IPS-18a (cell line): ENCODE measurements around the gene SRRM2.

ENCODE experiments used
- H3K27ac ChIP-seq: one replicate; pipeline ENCODE4 v1.5.1; 2013; ENCODE audit warnings: low read length
- H3K27me3 ChIP-seq: one replicate; pipeline ENCODE4 v1.6.1; 2013; ENCODE audit warnings: mild to moderate bottlenecking, low read length; ENCODE audit not compliant: control insufficient read depth, insufficient read depth
- H3K36me3 ChIP-seq: one replicate; pipeline ENCODE4 v1.6.1; 2013; ENCODE audit warnings: low read depth, low read length; ENCODE audit not compliant: control insufficient read depth
- H3K4me1 ChIP-seq: one replicate; pipeline ENCODE4 v1.6.1; 2013; ENCODE audit warnings: low read depth, low read length; ENCODE audit not compliant: control insufficient read depth
- H3K4me3 ChIP-seq: one replicate; pipeline ENCODE4 v1.5.1; 2013; ENCODE audit warnings: low read length
- H3K9ac ChIP-seq: one replicate; pipeline ENCODE4 v1.6.1; 2013; ENCODE audit warnings: mild to moderate bottlenecking, low read length, moderate library complexity
- H3K9me3 ChIP-seq: one replicate; pipeline ENCODE4 v1.6.1; 2013; ENCODE audit warnings: low read depth, low read length; ENCODE audit not compliant: control insufficient read depth

Gene SRRM2

DNA sequence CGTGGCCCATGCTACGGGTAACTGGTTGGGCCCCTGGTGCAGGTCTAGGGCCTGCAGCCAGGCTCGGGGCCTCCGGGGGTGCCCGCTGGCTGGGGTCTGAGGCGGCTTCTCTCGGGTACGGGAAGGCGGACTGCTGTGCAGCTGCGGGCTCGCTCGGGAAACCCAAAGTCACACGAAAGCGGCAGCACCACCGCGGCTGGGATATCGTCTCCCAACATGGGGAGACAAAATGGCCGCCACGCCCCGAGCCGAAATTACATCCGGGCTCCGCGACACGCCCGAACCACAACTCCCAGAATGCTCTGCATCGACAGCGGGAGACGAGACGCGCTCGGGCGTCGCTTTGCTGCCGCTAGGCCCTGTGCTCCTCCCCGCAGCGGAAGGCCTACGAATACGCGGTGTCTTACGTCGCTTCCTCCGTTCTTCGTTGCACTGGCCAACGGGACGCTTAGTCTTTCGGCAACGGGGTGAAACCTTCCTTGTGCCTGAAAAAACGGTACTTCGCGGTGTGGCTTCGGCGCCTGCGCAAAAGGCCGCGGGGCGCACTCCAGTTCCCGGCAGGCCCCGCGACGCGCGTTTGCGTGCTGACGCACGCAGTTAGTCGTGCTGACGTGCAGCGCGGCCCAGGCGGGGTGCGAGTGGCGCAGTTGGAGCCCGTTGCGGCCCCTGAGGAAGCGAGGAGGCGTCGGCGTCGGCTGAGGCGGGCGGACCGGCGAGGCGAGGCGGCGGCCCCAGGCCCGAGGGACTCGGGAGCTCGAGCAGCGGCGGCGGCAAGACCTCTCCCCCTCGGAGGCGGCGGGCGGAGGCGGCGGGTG lies at the start of gene SRRM2:
TSS of gene SRRM2 (plus strand) at position 604 of the 815 bp plus-strand sequence. CDS start 3,727 bp downstream, outside the sequence.
- peaks cover 18% of the 10 kb centered on the region for H3K36me3 ChIP-seq
- peaks cover 12% of the 10 kb centered on the region for H3K4me1 ChIP-seq
- H3K9me3 ChIP-seq, result no peaks in the 10 kb centered on the region
- H3K27ac ChIP-seq, result peak within 1 kb of the TSS; percentile 100
- peak within 1 kb of the TSS; percentile 93 for H3K9ac ChIP-seq
- H3K4me3 ChIP-seq, result peak within 1 kb of the TSS; percentile 88
- H3K27me3 ChIP-seq, result no peaks in the 10 kb centered on the region

DNA sequence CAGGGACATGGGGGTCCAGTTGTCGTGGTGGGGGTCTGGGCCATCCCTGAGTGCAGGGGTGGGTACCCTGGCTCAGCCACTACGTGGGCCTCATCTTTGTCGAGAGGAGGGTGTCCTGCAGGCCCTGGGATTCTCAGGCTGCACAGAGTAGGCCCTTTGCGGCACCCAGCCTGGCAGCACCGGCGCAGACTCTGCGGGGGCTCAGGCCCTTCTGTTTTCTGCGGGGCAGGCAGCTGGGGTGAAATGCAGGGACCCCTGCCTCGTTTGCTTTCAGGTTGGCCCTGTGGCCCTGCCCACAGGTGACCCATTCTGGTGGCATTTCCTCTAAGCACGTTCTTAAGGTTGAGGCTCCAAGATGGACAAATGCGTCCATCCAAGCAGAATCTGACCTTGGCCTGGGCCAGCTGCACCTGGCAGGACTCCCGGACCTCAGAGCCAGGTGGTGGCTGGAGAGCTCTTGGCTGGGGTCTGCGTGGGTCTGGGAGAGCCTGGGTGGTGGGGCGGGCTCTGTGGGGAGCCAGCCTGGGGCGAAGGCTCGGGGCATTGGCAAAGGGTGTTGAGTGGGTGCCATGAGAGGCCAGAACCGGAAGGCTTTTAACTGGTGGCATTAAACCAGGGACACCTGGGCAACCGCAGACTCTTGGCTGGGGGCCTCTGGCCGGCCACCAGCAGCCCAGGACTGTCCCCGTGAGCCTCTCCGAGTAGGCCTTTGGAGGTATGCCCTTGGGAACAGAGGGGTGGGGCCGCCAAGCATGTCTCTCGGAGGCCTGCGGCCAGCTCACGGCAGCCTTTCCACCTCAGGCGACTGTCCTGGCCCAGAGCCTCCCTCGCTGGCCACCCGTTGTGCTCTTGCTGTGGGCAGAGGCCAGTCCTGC lies 49.3 kb upstream of the SRRM2 start:
- Histone ChIP-seq H3K27me3 (no peaks in the 10 kb centered on the region), H3K9ac (no peak overlapping the region), H3K9me3 (no peaks in the 10 kb centered on the region), H3K27ac (no peak overlapping the region), H3K4me1 (no peaks in the 10 kb centered on the region), H3K36me3 (peaks cover 20% of the 10 kb centered on the region), H3K4me3 (no peak overlapping the region)

DNA sequence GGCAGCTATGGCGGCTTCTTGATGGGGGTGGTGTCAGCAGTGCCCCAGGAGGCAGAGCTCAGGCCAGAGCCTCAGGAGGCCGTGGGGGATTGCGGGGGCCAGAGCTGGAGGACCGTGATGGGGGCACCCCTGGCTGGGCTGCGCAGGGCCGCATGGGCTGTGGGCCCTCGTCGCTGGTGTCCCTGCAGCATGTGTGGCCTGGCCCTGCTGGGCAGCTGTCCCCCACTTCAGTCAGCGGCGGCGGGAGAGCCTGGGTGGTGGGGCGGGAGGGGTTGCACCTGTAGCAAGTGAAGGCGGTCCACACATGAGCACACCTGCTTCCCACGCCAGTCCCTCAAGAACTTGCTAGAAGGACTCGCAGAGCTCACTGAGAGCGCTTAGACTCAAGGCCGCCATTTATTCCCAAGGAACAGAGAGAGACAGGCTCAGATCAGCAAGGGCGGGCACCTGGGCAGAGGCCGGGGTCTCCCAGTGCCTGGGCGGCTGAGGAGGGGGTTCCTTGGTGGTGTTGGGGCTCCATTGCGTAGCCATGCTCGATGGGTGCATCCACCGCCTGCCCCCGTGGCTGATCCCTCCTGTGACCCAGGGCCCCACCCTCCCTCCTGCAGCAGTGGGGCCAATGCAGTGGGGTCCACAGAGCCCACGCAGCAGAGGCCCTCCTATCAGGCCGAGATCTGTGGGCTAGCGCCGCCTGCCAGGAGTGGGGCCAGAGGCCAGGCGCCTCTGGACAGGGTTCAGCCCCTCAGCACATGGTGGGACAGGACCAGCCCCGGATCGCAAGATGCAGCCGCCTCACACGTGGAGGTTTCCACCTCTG lies 48.1 kb upstream of the SRRM2 start:
- Histone ChIP-seq H3K27ac (no peak overlapping the region), H3K4me1 (no peaks in the 10 kb centered on the region), H3K9me3 (no peaks in the 10 kb centered on the region), H3K9ac (no peak overlapping the region), H3K4me3 (no peak overlapping the region), H3K27me3 (no peaks in the 10 kb centered on the region), H3K36me3 (peaks cover 21% of the 10 kb centered on the region)

DNA sequence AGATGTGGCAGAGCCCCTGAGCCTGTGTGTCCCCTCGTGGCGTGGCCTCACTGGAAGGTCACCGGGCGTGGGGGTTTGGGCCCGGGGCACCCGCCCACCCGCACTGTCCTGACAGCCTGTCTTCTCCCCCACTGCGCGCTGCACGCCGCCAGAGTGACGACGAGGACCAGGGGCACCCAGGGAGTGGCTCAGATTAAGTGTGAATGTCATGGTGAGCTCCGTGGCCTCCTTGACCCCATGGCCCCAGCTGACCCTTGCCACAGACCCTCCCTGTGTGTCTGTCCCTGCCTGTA lies 47.5 kb upstream of the SRRM2 start:
- no peak overlapping the region for H3K4me3 ChIP-seq
- no peak overlapping the region for H3K9ac ChIP-seq
- no peaks in the 10 kb centered on the region for H3K27me3 ChIP-seq
- H3K9me3 ChIP-seq, result no peaks in the 10 kb centered on the region
- H3K4me1 ChIP-seq, result no peaks in the 10 kb centered on the region
- H3K27ac ChIP-seq, result no peak overlapping the region
- peaks cover 21% of the 10 kb centered on the region for H3K36me3 ChIP-seq

- Histone ChIP-seq H3K27ac (no peak overlapping the region), H3K4me3 (no peak overlapping the region), H3K9me3 (no peaks in the 10 kb centered on the region), H3K27me3 (no peaks in the 10 kb centered on the region), H3K9ac (no peak overlapping the region), H3K36me3 (peaks cover 21% of the 10 kb centered on the region), H3K4me1 (no peaks in the 10 kb centered on the region)
Measured at GRCh38 chr16:2705351-2705750, 47.1 kb upstream of the SRRM2 start.

GRCh38 chr16:2706085-2706484 lies 46.4 kb upstream of the SRRM2 start:
- no peak overlapping the region for H3K27ac ChIP-seq
- peaks cover 21% of the 10 kb centered on the region for H3K36me3 ChIP-seq
- no peak overlapping the region for H3K9ac ChIP-seq
- no peaks in the 10 kb centered on the region for H3K4me1 ChIP-seq
- no peaks in the 10 kb centered on the region for H3K9me3 ChIP-seq
- no peaks in the 10 kb centered on the region for H3K27me3 ChIP-seq
- H3K4me3 ChIP-seq, result no peak overlapping the region

GRCh38 chr16:2706611-2707311 lies 45.7 kb upstream of the SRRM2 start:
- no peak overlapping the region for H3K27ac ChIP-seq
- H3K4me3 ChIP-seq, result no peak overlapping the region
- H3K9ac ChIP-seq, result no peak overlapping the region
- no peaks in the 10 kb centered on the region for H3K27me3 ChIP-seq
- H3K36me3 ChIP-seq, result peaks cover 21% of the 10 kb centered on the region
- H3K9me3 ChIP-seq, result no peaks in the 10 kb centered on the region
- no peaks in the 10 kb centered on the region for H3K4me1 ChIP-seq

DNA sequence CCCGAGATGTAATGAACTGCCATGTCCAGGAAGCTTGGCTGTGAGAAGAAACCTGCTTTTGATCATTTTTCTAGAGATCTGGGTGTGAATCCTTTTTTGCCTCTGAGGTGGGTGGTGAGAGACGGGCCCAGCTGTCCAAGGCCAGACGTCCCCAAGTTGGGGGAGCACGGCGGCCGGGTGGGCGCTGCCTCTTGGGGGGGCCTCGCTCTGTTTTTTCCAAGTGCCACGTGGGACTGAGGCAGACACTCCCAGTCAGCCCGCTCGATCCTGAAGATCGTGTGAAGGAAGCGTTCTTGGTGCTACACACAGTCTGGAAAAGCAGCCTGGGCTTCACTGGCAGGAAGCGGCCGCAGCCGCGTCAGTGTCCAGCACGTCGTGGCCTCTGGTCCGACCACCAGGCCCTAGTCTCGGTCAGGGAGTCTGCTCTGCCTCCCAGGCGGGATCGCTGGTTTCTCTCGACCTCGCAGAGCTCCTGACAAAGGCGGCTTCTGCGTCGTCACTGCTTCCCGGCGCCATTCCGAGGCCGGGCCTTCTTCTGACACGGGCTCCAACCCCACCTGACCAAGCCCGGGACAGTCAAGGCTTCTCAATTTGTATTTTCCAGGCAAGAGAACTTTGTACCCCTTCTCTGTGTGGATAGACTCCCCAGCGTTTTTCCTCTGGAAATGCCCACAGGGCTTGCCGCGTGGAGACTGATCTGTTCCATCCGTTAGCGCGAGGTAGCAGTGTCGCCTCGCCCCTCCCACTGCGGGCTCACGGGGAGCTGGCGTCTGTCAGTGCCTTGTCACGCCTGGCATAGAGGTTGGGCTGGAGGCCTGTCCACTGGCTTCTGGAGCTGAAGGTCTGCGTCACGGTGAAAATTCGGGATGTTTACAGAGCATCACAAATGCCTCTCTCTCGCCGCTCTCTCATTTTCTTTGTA lies 44.8 kb upstream of the SRRM2 start:
- H3K36me3 ChIP-seq, result peaks cover 17% of the 10 kb centered on the region
- H3K27ac ChIP-seq, result no peak overlapping the region
- no peaks in the 10 kb centered on the region for H3K4me1 ChIP-seq
- no peaks in the 10 kb centered on the region for H3K9me3 ChIP-seq
- H3K4me3 ChIP-seq, result no peak overlapping the region
- no peak overlapping the region for H3K9ac ChIP-seq
- no peaks in the 10 kb centered on the region for H3K27me3 ChIP-seq

DNA sequence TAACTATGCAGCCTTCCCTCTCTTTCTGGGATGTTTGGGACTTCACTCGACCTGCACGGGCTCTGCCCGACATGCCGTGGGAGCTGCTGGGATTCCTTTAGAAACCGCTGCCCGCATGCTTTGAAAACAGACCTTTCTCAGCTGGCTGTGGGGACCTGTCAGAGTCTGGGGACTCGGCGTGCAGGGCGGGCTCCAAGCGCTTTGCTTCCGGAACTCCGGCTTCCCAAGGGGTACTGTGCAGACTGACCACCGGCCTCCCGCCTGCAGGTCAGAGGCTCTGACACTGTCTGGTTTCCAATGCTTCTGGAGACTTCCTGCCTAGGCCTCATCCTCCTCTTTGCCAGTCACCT lies 44.2 kb upstream of the SRRM2 start:
- H3K4me1 ChIP-seq, result no peaks in the 10 kb centered on the region
- no peaks in the 10 kb centered on the region for H3K27me3 ChIP-seq
- no peaks in the 10 kb centered on the region for H3K9me3 ChIP-seq
- peaks cover 15% of the 10 kb centered on the region for H3K36me3 ChIP-seq
- no peak overlapping the region for H3K9ac ChIP-seq
- no peak overlapping the region for H3K4me3 ChIP-seq
- no peak overlapping the region for H3K27ac ChIP-seq

- Histone ChIP-seq H3K4me1 (no peaks in the 10 kb centered on the region), H3K4me3 (no peak overlapping the region), H3K9ac (no peak overlapping the region), H3K27me3 (no peaks in the 10 kb centered on the region), H3K27ac (no peak overlapping the region), H3K9me3 (no peaks in the 10 kb centered on the region), H3K36me3 (peaks cover 12% of the 10 kb centered on the region)
Measured at GRCh38 chr16:2708955-2709587, 43.4 kb upstream of the SRRM2 start.
